HG02798 (cell line): ENCODE results near the gene DACT3.

Experiments
- ATAC-seq: cut with Tn5 transposase; IDR thresholded peaks from one replicate; pipeline ENCODE4 v1.9.1; 2021; ENCODE audit warnings: mild to moderate bottlenecking; ENCODE audit not compliant: unreplicated experiment, poor library complexity

DACT3 gene, protein sequence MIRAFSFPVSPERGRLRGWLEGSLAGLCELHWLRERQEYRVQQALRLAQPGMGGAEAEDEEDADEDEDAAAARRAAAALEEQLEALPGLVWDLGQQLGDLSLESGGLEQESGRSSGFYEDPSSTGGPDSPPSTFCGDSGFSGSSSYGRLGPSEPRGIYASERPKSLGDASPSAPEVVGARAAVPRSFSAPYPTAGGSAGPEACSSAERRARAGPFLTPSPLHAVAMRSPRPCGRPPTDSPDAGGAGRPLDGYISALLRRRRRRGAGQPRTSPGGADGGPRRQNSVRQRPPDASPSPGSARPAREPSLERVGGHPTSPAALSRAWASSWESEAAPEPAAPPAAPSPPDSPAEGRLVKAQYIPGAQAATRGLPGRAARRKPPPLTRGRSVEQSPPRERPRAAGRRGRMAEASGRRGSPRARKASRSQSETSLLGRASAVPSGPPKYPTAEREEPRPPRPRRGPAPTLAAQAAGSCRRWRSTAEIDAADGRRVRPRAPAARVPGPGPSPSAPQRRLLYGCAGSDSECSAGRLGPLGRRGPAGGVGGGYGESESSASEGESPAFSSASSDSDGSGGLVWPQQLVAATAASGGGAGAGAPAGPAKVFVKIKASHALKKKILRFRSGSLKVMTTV

DNA sequence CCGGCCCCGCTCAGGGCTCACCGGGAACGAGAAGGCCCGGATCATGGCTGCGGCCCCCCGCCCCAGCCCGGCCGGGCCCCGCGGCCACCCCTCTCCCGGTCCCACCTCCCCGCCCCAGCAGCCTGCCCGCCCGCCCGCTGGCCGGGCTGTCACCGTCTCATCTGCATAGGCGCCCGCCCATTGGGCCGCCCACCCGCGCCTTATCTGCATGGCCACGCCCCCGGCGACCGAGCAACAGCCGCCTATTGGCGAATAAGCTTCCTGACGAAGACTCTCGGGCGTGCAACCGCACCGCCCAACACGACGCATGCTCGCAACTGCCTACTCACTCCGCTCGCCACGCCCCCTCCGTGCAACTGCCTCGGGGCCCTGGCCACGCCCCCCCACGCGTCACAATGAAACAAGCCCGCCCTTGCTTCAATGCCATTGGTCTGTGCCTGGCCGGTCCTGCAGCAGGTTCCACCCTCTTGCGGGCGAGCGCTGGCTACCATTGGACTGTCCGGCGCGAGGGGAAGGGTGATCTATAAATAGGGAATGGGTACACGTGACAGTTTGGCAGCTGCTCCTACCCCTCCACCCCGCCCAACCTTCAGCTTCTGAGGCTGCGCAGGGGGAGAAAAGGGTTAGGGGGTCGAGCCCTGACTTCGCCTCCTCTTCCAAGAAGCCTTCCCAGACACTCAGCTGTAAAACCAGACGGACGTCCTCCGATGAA, at the start of gene DACT3:
DACT3 (minus strand) TSS at position 163 of the 712 bp plus-strand sequence; CDS start at position 45, 118 bp downstream.
- ATAC-seq, result peak; percentile 93

DNA sequence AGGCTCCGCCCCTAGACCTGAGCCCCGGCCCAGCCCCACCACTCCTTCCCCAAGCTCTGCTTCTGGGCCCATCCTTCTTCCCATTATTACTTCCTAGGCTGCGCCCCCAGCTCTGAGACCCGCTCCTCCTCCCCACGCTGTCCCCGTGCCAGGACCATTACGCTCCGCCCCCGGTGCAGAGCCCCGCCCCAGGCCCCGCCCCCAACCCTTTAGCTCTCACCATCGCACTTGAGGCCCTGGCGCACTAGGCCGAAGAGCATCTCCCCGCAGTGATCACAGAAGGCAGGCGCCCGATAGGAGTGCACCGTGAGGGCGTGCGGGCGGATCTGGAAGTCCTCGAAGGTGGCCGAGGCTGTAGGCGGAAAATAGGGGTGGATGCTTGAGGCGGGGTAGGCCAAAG, 49.7 kb upstream of the DACT3 start:
- ATAC-seq, result no peak

DNA sequence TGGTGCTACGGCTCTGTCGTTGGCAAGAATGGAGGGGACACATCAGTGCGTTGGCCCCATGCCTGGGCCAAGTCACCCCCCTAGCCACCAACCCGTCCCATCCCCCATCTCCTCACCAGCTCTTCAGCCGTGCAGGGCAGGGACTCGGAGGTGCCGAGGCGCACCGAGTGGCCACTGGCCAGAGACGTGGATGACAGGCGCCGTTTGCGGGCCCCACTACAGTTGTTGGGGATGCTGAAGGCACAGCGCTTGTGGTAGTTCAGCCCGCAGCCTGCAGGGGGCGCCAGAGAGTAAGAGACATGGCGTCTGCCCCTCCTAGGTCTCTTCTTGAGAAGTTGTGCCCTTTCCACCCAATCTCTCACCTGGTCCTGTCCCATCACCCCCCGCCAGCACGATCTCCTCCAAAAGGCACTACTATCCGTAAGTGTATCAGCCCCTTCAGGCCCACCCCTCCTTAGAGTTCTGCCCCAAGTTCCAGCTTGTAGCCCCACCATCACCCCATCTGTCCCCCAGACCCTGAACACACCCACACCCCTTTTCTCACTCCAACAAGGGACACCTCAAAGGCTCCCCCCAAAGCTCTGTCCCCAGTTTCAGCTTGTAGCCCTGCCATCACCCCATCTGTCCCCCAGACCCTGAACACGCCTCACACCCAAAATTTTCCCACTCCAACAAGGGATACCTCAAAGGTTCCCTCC, 43.5 kb upstream of the DACT3 start:
- no peak for ATAC-seq

DNA sequence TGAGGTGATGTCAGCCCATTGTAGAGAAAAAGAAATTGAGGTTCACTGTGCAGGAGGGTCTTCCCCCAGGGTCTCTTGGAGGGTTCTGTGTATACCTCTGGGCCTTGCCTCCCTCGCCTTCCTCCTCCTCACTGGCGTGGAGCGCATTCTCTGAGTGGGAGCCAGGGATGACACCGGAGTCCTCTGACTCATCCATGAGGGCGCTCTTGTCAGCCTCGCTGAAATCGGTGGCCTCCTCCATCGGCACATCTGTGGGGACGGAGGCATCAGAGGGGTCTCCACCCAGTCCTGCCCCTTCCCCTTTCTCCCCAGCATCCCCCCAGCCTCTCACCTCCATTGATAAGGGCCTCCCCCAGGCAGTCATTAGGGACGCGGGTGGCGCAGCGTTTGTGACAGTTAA, 39.7 kb upstream of the DACT3 start:
- no peak for ATAC-seq

DNA sequence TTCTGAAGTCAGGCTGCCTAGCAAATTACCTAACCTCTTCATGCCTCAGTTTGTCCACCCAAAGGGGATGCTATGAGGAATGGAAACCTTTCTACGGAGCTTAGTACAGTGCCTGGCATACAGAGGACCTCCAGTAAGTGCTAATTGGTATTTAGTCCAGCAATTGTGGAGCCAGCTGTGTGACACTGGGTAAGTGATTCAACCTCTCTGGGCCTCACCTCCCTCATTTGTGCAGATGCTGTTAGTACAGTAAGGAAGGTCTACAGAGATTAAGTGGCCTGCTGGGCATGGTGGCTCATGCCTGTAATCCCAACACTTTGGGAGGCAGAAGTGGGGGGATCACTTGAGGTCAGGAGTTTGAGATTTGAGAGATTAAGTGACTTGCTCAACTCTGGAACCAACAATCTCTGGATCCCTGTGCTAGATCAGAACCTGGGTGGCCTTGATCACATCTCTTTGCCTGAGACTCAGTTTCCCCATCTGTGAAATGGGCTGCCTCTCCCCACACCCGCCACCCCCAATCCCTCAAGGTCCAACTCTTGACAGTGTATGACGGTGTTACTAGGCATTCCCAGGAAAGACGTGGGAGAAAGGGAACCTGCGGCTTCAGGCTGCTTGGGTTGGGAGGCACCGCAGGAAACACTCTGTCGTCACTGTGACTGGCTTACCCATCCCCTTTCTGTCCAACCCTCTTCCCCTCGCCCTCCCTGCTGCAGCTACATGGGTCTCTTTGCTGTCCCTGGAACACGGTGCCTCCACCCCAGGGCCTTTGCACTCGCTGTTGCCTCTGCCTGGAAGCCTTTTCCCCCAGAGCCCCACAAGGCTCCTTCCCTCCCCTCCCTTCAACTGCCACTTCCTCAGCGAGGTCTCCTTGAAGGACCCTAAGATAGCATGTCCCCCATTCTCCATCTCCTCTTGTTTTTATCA, 37.7 kb upstream of the DACT3 start:
- no peak for ATAC-seq

DNA sequence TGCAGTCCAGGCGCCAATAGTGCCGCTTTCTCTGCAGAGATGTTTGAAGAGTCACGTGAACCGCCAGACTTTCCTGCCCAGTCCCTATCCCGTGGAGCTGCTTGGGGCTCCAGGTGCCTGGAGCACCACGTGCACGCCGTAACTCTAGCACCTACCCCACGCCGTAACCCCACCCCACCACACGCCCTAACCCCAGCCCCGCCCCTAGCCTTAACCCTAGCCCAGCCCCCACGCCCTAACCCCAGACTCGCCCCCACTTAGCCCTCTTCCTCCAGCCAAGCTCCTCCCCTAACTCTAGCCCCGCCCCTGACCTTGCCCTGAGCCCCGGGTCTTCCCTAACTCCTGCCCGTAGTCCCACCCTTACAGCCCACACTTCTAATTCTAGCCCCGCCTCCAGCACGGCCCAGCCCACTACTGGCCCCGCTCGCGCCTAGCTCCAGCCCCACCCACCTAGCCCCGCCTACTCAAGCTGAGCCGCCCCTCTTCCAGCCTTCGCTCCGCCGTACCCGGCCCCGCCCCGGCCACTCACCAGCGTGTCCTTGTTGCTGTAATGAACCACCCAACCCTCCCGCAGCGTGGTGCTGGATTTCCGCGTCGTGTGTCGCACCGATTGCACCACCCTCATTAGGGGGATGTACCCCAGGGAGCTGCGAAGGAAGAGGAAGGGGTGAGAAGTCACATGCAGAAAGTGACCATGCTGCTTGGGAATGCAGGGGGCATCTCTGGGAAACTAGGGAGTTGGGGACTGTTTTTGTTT, 36.4 kb upstream of the DACT3 start:
- no peak for ATAC-seq

DNA sequence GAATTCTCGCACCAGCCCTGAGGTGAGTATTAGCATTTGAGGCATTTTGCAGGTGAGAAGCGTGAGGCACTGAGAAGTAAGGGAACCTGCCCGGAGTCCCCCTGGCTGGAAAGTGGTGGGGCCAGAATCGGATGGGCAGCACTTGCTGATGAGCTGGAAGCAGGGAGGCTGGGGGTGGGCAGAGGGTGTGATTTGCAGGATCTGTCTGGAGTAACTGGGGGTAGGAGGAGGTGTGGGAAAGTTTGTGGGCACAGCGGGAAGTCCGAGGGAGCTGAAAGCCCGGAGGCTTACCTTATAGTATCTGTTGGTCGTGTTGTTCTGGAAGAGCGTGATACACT, 35.9 kb upstream of the DACT3 start:
- no peak for ATAC-seq

DNA sequence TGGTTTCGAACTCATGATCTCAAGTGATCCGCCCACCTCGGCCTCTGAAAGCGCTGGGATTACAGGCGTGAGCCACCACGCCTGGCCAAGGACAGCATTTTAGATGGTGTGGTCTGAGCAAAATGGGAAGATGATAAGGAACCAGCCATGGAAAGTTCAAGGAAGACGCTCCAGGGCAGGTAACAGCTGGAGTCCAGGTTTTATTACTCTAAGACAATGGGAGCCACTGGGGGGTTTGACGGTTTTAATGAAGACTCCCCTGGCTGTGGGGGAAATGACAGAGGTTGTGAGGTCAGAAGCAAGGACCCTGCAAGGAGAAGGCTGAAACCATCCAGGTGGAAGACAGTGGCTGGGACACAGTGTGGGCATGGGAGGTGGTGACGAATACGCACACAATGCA, 35.1 kb upstream of the DACT3 start:
- ATAC-seq, result no peak

DNA sequence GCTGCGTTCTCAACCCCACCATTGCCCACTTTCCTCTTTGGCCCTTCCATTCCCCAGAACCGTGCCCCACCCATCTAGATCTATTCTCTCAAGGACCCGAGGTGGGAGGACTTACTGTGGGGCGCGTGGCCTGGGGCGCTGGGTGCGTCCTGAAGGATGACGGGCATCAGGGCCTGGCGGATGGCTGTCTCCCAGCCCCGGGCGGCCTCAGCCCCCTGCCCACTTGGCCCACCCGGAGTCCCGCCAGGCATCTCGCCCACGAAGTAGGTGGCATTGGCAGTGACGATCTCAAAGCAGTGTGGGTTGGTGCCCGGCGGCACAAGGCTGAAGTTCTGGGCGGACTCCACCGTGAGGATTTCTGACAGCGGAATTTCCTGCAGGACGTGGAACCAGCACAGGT, 32.8 kb upstream of the DACT3 start:
- ATAC-seq, result no peak

DNA sequence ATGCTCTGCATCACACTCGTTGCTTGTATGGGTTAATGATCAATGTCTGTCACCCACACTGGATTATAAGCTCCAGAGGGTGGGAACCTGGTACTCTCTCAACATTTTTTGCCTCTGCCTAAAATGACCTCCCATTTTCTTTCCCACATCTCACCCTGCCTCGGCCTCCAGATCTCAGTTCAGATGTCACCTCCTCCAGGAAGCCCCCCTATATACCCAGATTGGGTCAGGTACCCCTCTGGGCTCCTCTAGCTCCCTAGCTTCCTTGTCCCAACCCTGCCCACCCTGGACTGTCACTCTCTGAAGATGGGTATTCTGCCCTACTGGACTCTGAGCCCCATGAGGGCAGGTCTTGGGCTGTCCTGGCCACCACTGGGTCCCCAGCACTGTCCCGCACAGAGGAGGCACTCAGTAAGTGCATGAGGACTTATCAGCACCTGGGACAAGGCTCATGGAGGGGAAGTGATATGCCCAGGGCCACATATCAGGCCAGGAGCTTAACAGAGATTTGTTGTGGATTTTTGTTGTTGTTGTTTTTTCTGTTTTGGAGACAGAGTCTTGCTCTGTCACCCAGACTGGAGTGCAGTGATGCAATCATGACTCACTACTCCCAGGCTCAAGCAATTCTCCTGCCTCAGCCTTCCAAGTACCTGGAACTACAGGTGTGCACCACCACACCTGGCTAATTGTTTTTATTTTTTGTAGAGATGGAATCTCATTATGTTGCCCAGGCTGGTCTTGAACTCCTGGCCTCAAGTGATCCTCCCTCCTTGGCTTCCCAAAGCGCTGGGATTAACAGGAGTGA, 32.1 kb upstream of the DACT3 start:
- no peak for ATAC-seq

DNA sequence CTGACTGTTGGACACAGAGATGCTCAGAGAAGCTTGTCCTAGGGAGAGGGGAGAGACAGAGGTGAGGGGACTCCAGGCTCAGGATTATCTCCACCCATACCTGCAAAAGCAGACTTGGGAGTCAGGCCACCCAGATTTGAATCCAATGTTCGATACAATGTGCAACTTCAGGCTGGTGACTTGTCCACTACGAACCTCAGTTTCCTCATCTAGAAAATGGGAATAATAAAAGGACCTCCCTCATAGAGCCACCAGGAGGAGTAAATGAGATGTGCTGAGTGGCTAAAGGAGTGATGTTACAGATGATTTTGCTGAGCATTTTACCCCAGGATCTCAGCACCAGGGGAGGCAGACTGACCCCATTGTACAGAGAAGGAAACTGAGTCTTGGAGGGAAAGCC, 31.0 kb upstream of the DACT3 start:
- no peak for ATAC-seq

DNA sequence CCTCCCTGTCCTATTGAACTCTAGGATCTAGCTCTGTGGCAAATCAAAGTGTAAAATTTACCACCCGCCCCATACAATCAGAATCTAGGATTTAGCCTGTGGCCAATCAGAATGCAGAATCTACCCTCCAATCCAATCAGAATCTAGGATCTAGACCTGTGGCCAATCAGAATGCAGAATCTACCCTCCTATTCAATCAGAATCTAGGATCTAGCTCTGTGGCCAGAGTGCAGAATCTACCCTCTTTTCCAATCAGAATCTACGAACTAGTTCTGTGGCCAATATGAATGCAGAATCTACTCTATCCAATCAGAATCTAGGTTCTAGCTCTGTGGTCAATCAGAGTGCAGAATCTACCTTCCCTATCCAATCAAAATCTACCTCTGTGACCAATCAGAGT, 30.1 kb upstream of the DACT3 start:
- ATAC-seq, result no peak

DNA sequence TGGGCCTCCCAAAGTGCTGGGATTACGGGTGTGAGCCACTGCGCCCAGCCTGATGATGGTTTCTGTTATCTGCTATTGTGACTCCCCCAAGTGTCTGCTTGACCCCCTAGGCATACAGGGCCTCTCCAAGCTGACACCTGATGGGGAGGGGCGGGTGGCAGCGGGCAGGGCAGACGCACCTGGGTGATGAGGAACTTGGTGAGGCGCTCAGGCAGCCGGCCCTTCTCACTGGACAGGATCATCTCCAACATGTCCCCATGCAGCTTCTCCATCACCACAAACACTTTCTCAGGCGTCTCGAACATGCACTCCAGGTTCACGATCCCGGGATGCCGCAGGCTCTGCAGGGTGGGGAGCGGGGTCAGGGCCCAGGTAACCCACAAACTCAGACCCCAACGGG, 28.4 kb upstream of the DACT3 start:
- no peak for ATAC-seq

DNA sequence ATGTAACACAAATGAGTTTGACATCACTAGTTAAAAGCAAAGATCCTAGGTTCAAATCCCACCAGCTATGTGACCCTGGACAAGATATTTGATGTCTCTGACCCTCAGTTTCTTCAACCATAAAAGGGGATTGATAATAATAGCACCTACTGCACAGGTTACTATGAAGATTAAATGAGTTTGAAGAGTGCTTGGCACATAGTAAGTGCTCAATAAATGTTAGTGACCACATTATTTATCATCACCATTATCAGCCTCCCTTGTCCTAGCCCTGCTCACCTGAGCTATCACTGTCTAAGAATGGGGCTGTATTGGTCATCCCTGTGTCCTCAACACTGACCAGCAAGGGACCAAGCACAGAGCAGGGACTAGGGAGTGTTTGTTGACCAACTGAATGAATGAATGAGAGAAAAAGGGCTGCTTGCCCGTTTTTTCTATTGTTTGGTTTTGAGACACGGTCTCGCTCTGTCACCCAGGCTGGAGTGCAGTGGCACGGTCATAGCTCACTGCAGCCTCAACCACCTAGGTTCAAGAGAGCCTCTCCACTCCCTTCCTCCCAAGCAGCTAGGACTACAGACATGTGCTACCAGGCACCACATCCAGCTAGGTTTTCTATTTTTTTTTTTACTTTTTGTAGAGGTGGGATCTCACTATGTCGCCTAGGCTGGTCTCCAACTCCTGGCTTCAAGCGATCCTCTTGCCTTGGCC, 26.6 kb upstream of the DACT3 start:
- ATAC-seq, result no peak

DNA sequence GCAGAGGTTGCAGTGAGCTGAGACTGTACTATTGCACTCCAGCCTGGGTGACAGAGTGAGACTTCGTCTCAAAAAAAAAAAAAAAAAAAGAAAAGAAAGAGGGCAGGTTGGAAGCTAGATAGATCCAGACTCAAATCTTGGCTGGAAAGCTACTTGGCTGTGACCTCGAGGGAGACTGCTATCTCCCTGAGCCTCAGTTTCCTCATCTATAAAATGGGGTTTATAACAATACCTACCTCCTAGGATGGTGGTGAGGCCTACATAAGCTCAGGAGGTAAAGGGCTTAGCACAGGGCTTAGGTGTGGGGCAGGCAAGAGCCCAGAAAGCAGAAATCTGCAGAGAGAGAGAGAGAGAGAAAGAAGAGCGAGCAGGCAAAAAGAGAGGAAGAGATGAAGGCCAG, 24.2 kb upstream of the DACT3 start:
- no peak for ATAC-seq

DNA sequence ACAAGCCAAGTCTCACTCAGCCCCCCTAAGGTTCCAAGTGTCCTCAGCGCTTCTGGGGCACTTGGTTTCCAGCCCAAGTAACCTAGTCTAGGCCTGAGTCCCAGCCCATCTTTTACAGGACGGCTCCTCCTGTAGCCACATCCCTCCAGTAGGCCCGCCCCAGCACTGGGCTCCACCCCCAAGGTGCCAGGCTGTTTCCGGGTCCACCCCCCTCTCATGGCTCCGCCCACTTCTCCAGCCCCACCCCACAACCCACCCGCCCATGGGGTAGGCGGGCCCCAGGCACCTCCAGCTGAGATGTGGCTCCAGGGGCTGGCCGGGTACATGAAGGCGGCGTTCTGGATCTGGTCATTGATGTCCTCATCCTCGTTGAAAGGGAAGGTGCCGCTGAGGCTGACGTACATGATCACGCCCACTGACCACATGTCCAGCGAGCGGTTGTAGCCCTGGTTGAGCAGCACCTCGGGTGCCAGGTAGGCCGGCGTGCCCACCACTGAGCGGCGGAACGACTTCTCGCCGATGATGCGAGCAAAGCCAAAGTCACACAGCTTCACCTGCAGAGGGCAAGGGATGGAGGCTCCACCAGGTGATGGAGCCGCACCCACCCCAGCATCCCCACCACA, 17.2 kb upstream of the DACT3 start:
- peak; percentile 36 for ATAC-seq

DNA sequence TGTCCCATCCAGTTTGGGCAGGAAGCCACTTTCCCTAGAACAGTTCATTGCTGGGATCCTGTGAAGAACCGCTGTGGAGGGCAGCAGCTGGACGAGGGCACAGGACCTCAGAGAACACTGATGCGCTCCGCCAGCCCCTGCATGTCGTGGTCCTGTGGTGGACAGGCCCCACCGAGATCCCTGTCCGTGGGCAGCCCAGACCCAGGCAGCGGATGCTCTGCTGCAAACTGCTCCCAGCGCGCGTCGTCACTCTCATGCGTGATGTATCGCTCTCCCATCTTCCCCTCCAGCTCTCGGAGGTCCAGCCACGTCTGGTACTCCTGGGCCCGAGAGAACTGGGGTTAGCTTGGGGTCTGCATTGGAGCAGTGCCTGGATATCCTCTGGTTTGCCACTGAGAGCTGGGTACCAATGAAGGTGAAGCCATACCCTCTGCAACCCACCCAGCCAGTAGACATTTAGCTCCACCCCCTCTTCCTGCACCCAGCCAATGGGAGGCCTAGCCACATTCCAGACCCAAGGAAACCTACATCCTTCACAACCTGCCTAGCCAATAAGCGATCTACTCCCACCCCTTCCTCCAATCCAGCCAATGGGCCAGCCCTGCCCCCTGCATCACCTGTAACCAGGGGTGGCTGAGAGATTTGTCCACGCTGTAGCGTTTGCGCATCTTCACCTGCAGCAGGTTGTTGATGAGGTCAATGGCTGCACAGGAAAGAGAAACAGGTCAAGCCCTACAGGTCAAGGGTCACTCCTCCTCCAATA, 13.6 kb upstream of the DACT3 start:
- ATAC-seq, result no peak
